CD4-positive, alpha-beta T cell treated with Interleukin-15 for 4 hours (primary cell): ENCODE results near the gene MTG2.
"Not testable (repeated sequence)": the region's sequence is repeated elsewhere in the genome, so short reads cannot be mapped to it uniquely, and the experiment has no call there.

ENCODE experiments used
- DNase-seq: peaks from one replicate; pipeline ENCODE4 v3.0.0-alpha.2; 2020; ENCODE audit warnings: low spot score

Gene MTG2

DNA sequence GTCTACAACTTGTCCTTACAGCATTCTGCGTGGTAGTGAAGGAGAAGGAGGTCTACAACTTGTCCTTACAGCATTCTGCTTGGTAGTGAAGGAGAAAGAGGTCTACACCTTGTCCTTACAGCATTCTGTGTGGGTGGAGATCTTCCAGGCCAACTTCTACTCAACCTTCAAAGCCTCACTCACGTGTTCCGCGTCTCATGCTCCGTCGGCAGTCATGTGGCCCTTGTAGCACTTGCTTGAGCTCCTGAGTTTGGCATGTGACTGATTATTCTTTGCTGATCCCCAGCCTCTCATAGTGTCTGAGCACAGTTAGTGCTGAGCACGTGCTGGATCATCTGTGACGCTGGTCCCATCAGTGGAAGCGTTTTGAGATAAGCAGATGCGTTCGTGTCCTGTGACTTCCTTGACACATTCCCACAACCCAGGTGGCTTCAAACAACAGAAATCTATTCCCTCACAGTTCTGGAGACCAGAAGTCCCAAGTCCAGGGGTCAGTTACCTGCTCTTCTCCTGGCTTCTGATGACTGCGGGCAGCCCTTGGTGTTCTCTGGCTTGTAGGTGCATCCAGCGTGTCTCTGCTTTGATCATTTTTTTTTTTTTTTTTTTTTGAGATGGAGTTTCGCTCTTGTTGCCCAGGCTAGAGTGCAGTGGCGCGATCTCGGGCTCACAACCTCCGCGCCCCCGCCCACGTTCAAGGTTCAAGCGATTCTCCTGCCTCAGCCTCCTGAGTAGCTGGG, 36.6 kb upstream of the MTG2 start:
- no peak for DNase-seq

DNA sequence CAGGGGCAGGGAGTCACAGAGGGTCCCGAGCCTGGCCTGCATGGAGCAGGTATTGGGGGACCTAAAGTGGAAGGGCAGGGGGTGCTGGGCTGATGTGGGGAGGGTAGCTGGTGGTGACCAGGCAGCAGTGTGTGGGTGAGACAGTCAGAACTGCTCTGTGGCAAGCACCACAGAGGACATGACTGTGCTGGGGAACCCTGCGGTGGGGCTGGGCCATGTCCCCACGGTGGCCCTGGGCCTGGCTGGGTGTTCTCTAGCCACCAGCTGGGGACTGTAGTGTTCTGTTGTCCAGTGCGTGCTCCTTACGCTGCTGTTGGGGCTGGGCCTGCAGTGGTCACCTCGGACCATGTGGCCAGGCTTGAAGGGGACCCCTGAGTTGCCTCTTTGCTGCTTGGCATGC, 35.7 kb upstream of the MTG2 start:
- no peak for DNase-seq

GRCh38 chr20:62147528-62147927, 35.3 kb upstream of the MTG2 start:
- DNase-seq, result no peak

GRCh38 chr20:62148383-62148782, 34.4 kb upstream of the MTG2 start:
- DNase-seq, result not testable (repeated sequence)

- DNase-seq, result no peak
Observed at GRCh38 chr20:62148908-62149314, 33.9 kb upstream of the MTG2 start.

- DNase-seq, result no peak
Observed at GRCh38 chr20:62149532-62150309, 33.1 kb upstream of the MTG2 start.

GRCh38 chr20:62150310-62150575, 32.6 kb upstream of the MTG2 start:
- no peak for DNase-seq

- DNase-seq, result no peak
Observed at GRCh38 chr20:62151225-62151624, 31.6 kb upstream of the MTG2 start.

DNA sequence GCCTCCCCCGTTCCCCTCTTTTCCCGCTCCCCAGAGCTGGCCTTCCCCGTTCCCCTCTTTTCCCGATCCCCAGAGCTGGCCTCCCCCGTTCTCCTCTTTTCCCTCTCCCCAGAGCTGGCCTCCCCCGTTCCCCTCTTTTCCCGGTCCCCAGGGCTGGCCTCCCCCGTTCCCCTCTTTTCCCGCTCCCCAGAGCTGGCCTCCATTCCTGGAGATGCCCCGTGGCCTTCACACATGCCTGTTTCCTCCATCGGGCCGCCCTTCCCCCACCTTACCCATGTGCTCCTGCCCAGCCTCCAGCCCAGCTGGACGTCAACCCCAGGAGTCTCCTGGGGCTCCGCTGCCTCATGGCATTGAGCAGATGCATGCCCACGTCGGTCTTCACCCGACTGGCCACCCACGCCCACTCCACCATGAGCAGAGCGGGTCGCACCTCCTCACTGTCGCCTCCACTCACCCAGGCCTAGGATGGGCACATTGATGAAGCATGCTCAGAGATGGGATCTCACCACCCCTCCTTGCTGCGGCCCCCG, 30.9 kb upstream of the MTG2 start:
- DNase-seq, result no peak

DNA sequence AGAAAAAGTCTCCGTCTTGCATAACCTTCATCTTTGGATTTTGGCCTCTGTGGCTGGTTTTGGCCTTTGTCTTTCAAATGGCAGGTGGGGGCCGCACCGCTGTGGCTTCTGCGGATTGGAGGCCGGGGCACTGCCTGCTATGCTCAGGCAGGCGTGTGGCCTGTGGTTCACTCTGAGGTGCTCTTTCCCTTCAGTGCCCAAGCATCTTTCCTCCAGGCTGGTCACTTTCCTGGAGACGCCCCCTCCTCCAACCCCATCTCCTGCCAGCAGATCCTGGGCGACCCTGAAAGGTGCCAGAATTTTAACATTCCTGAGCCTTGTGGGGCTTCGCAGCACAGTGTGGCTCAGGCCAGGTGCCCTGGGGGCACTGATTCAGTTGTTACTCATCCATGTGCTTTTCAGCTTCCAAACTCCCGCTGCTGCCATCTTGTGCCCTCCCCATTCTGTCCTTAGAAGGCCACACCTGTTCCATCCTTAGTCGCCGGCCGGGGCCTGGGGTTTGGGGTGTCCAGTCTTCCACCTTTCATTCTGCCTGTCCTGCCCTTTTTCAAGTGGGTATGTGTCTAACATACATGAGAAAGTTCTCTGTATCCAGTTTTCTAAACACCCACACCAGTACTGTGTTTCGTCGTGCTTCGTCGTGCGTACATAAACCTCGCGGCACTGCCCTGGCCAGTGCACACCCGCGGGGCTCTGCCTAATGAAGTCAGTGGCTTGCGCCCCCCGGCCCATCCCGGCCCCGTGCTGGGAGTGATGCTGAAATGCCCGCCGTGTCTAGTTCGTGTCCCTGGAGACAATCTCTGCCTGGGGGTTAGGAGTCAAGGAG, 27.2 kb upstream of the MTG2 start:
- no peak for DNase-seq

DNA sequence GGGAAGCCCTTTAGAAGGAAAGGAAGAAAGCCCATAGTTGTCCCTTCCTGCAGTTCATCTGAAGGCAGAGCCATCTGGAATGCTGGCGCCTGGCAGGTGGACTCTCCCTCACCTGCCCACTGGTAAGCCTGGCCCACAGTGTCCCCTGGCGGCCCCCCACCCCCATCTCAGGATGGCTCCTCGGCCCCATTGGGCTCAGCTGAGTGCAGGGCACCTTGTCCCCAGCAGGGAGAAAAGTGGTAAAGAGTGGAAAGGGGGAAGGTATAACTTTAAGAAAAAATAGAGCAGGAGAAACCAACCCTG, 26.6 kb upstream of the MTG2 start:
- DNase-seq, result no peak

DNA sequence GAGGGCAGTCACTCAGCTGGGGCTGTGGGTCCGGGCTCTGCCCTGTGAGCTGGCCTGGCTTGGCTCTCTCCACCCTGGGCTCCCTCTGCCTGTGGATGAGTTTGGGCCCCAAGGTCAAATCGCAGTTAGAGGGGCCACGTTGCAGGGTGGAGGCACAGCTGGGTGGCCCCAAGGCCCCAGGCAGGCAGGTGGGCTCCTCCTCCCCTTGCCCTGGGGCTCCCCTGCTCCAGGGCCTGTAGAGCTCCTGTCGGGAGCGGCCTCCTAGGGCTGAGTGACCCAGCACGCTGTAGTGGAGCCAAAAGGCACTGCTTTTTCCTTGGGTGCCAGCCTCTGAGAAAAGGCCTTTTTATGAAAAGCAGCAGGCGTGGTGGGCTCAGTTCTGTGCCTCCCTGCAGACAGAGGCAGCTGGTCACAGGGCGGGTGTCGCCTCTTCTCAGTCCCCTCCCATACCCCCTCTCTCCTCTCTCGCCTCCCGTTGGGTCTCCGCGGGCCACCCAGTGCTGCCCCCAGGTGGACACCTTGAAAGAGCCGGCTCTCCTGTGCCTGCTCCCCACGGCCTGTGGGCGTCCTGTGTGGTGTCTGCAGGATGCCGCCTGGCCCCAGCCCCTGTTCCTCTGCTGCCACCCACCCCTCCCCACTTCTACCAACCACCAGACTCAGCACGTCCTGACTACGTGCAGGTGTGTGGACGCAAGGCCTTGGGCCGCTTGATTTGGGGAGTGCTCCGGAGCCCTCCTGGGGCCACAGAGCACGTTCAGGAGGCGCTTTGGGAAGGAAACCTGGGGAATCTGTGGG, 26.0 kb upstream of the MTG2 start:
- DNase-seq, result peak; percentile 66

DNA sequence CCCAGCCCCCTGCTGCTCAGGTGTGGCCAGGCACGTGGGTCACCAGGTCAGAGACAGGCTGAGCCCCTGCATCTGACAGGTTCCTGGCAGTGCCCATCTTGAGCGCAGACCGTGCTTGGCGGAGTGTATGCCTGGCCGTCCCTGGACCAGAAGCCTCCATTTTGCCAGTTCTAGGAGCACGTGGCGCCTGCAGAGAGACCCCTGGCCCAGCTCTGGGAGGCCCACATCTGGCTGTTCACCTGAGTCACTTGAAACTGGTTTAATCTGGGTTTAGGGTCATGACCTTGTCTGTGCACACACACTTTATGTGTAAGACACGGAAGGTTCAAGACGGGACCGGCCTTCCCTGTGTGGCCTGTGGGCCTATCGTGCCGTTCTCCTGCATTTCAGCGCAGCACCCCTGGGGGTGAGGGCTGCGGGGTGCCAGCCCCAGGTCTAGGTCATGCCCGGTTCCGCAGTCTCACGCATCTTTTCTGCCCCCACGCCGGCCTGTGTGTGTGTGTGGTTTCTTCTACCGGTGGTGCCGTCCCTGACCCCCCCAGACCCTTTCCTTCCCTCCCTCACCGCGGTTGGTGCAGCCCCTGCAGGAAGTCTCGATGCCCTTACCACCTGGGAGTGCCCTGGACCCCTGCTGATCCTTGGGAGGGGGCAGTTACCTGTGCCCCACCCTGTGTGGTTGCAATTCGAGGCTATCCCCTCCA, 25.3 kb upstream of the MTG2 start:
- no peak for DNase-seq

GRCh38 chr20:62158088-62158400, 24.8 kb upstream of the MTG2 start:
- no peak for DNase-seq

- no peak for DNase-seq
Observed at GRCh38 chr20:62158541-62158940, 24.3 kb upstream of the MTG2 start.

DNA sequence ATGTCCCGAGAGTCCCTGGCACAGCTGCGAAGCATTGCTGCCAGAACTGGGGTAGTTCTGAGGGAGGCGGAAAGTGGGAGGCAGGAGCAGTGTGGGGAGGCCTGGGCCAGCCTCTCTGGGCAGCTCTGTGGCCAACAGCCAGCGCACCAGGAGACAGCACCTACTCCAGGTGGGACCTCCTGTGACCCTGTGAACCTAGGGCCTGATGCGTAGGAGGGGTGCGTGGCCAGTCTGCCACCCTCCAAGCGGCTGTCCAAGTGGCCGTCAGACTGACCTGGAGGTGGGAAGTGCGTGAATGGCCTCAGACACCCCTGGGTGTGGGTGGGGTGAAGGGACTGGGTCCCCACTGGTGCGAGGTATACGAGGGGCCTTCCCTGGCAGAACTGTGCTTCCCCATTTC, 23.8 kb upstream of the MTG2 start:
- DNase-seq, result no peak

DNA sequence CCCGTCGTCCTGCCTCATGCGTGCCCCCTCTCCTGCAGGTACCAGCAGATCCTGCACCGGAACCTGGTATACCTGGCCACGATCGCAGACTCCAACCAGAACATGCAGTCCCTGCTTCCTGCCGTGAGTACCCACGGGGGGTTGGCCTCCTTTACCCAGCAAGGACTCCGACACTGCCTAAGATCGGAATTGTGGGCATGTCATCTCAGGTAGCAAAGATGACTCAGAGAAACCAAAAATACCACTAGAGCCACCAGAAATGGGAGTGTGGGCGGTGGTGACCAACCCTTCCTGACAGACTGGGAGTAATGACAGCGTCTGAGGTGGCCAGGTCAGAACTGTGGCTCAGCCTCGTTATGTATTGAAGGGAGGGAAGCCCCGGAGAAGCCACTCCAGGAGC, 23.0 kb upstream of the MTG2 start:
- DNase-seq, result peak; percentile 31

DNA sequence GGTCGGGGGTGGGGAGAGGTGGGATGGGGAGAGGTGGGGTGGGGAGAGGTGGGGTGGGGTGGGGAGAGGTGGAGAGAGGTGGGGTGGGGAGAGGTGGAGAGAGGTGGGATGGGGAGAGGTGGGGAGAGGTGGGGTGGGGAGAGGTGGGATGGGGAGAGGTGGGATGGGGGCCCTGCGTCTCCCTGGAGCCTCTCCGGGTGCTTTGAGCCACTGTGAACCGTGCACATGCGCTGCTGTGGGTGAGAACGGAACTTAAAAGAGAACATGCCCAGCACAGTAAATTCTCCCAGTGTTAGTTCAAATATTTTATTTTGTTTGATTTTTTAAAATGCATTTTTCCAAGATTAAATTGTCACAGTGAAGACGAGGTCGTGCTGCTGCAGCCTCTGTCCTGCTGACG, 22.6 kb upstream of the MTG2 start:
- DNase-seq, result no peak

DNA sequence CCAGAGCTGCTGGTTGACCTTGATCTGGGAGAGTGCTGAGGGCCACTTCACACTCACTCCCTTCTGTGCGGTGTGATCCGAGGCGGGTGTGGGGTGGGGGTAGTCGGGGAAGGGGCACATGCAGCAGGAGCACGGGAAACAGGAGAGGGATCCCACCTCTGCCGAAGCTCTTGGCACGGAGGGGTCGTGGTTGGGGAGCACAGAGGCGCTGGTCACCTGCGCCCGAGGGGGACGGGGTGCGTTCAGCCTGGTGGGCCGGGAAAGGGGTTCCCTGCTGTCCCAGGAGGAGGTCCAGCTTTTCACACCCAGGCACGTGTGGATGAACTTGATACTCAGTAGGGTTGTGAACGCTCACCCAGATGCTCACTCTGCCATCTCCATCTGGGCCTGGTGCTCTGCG, 22.0 kb upstream of the MTG2 start:
- DNase-seq, result no peak

GRCh38 chr20:62161347-62161746, 21.5 kb upstream of the MTG2 start:
- no peak for DNase-seq

- no peak for DNase-seq
Observed at GRCh38 chr20:62162765-62163484, 19.9 kb upstream of the MTG2 start.
